GM21529 (cell line): ENCODE results near the gene ARHGEF19.

Source experiments
- ATAC-seq: cut with Tn5 transposase; IDR thresholded peaks from one replicate; pipeline ENCODE4 v1.9.1; 2021; ENCODE audit not compliant: unreplicated experiment

The ARHGEF19 gene

GRCh38 chr1:16183765-16184556 lies 28.5 kb downstream of the ARHGEF19 start:
- ATAC-seq: no peak

DNA sequence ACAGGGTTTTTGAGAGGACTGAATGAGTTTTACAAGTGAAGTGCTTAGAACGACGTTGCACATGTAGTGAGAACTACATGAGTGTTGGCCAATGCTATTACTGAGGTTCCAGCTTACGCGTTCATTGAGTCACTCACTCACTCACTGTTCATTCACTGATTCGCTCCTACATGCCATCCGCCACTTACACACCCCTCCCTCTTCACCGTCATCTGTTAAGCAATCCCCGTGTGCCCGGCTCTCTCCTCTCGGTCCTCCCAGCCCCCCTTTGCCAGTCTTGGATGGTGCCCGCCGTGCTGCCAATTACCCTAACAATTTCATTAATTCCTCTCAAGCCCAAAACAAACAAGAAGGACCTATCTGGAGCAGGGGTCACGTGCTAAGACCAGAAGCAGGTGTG lies 29.3 kb downstream of the ARHGEF19 start:
- ATAC-seq: no peak

GRCh38 chr1:16181887-16182719 lies 30.3 kb downstream of the ARHGEF19 start:
- ATAC-seq: no peak

DNA sequence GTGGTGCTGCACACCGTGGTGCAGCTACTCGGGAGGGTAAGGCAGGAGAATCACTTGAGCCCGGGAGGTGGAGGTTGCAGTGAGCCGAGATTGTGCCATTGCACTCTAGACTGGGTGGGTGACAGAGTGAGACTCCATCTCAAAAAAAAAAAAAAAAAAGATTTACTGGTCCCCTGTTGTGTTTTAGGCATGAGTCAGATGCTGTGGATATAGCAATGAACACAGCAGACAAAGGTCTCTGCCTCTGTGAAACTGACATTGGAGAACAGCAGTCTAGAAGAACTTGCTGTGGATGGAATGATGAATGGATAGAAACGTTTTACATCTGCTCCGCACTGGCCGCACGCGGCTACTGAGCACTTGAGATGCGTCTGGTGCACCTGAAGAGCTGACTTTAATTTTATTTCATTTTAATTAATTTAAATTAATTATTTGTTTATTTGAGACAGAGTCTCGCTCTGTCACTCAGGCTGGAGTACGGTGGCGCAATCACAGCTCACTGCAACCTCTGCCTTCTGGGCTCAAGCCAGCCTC lies 32.1 kb downstream of the ARHGEF19 start:
- ATAC-seq: no peak

- ATAC-seq: no peak
Observed at GRCh38 chr1:16178596-16179497, 33.6 kb downstream of the ARHGEF19 start.

DNA sequence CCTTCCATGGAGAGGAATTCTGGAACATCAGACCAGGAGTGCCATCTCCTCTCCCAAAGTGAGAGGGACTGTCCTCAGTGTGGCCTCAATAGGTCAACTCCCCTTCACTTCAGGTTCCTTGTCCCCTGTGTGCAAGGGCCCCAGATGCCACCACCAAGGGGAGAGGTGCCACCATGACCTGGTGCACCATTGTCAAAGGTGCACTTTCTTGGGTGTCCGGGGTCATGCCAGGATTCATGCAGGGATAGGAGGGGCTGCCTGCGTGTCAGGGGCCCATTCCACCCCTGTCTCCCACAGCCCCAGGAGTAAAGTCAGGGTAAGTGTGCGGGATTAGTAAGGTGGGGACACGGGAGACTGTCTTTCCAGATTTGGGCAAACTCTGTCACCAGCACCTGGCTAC lies 35.1 kb downstream of the ARHGEF19 start:
- no peak for ATAC-seq

GRCh38 chr1:16176653-16177052 lies 35.8 kb downstream of the ARHGEF19 start:
- no peak for ATAC-seq

DNA sequence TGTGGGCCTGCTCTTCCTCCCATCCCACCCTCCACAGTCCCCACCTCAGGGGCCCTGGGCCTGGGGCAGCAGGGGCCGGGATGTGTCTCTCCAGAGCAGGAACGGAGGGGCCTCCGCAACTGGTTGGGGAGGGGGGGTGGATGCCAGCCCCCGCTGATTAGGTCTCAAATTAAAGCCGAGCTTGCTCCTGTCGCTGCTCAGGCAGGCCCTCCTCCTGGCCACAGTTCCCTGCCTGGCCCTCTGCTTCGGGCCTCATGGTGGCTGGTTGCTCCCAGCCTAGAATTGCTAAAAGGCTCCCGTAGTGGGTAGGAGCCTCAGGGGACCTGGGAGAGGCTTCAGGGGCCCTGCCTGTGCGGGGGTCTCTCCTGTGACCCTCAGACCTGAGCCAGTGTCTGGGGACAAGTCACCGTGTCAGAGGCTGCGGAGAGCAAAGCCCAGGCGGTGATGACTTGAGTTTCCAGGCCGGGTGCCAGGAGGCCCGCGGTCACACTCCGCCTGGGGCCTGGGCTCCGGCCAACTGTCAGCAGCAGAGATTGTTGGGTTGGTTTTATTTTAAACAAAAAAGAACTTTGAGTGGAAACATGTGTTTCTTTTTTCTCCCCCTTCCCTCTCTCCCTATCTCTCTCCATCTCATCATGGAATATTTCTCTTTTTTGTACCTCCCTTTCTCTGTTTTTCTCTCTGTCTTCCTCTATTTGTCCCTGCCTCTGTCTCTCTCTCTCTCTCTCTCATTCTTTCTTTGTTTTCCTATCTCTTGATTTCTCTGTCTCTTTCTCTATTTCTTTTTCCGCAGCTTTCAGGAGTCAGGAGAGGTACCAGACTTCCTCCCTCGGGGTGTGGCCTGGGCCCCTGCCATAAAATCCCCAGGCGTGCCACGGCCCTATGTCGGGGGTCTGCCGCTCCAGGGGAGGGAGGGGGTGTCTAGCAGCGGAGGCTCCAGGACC lies 36.6 kb downstream of the ARHGEF19 start:
- no peak for ATAC-seq

GRCh38 chr1:16174886-16175598 lies 37.4 kb downstream of the ARHGEF19 start:
- no peak for ATAC-seq

- no peak for ATAC-seq
Observed at GRCh38 chr1:16174261-16174868, 38.1 kb downstream of the ARHGEF19 start.

DNA sequence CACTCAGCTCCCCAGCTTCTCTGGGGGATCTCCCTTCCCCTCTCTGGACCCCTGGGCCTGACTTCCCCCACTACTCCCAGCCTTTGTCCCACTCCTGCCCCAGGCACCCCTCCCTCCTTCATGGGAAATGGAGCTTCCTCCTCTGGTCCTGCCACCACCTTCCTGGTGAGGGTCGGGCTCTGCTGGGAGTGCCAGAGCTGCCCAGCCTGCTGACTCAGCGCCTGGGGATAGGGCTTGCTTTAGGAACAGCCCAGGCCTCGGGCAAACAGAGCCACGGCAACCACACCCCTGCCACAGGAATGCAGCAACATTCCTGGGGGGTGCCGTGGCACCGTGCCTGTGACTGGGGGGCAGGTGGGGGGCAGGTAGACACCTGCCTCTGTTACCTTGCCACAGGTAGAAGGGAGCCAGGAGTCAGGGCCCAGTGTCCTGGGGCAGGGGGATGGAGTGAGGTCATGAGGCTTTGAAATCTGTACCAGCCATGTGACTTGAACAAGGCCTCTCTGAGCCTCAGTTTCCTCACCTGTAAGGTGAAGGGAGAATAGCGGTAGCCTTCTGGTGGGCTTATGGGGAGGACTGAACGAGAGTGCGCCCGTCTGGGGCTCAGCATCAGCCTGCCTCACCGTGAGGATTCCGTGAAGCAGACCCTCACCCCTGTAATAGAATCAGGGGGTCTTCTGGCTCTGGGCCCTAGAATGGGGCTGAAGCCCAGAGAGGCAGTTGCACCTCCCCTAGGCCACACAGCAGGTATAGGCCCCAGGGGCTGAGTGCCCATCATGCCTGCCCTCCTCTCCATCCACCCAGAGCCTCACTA lies 38.8 kb downstream of the ARHGEF19 start:
- no peak for ATAC-seq

- ATAC-seq: no peak
Observed at GRCh38 chr1:16172964-16173446, 39.4 kb downstream of the ARHGEF19 start.

- ATAC-seq: no peak
Observed at GRCh38 chr1:16172218-16172830, 40.1 kb downstream of the ARHGEF19 start.

GRCh38 chr1:16171314-16172151 lies 40.9 kb downstream of the ARHGEF19 start:
- no peak for ATAC-seq

GRCh38 chr1:16170283-16170673 lies 42.2 kb downstream of the ARHGEF19 start:
- ATAC-seq: no peak

- ATAC-seq: no peak
Observed at GRCh38 chr1:16168622-16169360, 43.7 kb downstream of the ARHGEF19 start.
